Hepatocyte (in vitro differentiated cells): Measurements from ENCODE around the gene CHI3L2. TPM values are rescaled to one million over a fixed set of nuclear protein-coding genes. Genes with fewer than 3 reads are reported as not detected.

Experiments used
- DNase-seq: peaks from one replicate; pipeline ENCODE4 v3.0.0-alpha.2; 2016; ENCODE audit warnings: low spot score
- H2AFZ ChIP-seq: fragments of 200-600 bp; sonication (generic); 2 replicates; pipeline ENCODE4 v1.6.0; 2016; ENCODE audit warnings: antibody characterized with exemption, mild to moderate bottlenecking
- H3K27ac ChIP-seq: fragments of 200-600 bp; sonication (generic); 2 replicates; pipeline ENCODE4 v1.5.1; 2016; ENCODE audit warnings: mild to moderate bottlenecking
- H3K27me3 ChIP-seq: fragments of 200-600 bp; sonication (generic); 2 replicates; pipeline ENCODE4 v1.6.1; 2016
- H3K36me3 ChIP-seq: fragments of 200-600 bp; sonication (generic); replicated peaks from 2 replicates; pipeline ENCODE4 v1.5.1; 2016; ENCODE audit warnings: low read depth; ENCODE audit not compliant: insufficient read depth
- H3K4me1 ChIP-seq: fragments of 200-600 bp; sonication (generic); 2 replicates; pipeline ENCODE4 v1.5.1; 2016; ENCODE audit warnings: mild to moderate bottlenecking, moderate library complexity; ENCODE audit not compliant: insufficient read depth
- H3K4me2 ChIP-seq: fragments of 200-600 bp; sonication (generic); 2 replicates; pipeline ENCODE4 v1.6.0; 2016
- H3K4me3 ChIP-seq: fragments of 200-600 bp; sonication (generic); 2 replicates; pipeline ENCODE4 v1.5.1; 2016; ENCODE audit warnings: mild to moderate bottlenecking
- H3K79me2 ChIP-seq: fragments of 200-600 bp; sonication (generic); 2 replicates; pipeline ENCODE4 v1.6.0; 2017; ENCODE audit warnings: mild to moderate bottlenecking
- H3K9me2 ChIP-seq: fragments of 200-600 bp; sonication (generic); replicated peaks from 2 replicates; pipeline ENCODE4 v1.6.0; 2017; ENCODE audit warnings: mild to moderate bottlenecking; ENCODE audit not compliant: insufficient read depth
- H3K9me3 ChIP-seq: fragments of 200-600 bp; sonication (generic); 2 replicates; pipeline ENCODE4 v1.5.1; 2016; ENCODE audit warnings: low read depth, mild to moderate bottlenecking
- H4K20me1 ChIP-seq: fragments of 200-600 bp; sonication (generic); 2 replicates; pipeline ENCODE4 v1.6.0; 2016; ENCODE audit warnings: mild to moderate bottlenecking; ENCODE audit not compliant: insufficient read depth, poor library complexity, severe bottlenecking
- EZH2 ChIP-seq: fragments of 200-600 bp; sonication (generic); IDR thresholded peaks from 2 replicates; pipeline ENCODE4 v1.6.1; 2016; ENCODE audit warnings: antibody characterized with exemption, mild to moderate bottlenecking, borderline replicate concordance
- EZH2phosphoT487 ChIP-seq: fragments of 200-600 bp; sonication (generic); IDR thresholded peaks from one replicate; pipeline ENCODE4 v1.6.1; 2018; ENCODE audit warnings: antibody characterized with exemption, mild to moderate bottlenecking, low read depth, moderate library complexity; ENCODE audit not compliant: unreplicated experiment, severe bottlenecking
- WGBS: methylation state at CpG from one replicate; pipeline ENCODE4 v1.1.6; 2016; ENCODE audit warnings: low lambda C conversion rate; ENCODE audit errors: missing lambda C conversion rate; 5-methylcytosine and 5-hydroxymethylcytosine counted together
- polyA plus RNA-seq: library from polyadenylated mRNA; unstranded; fragments of >200 nt; fragmentation: Nextera tagmentation; extraction: Ambion mirVana; gene quantifications from 2 replicates; pipeline ENCODE4 v1.2.1, GENCODE V29; 2016
- total RNA-seq: library from RNA; depleted of rRNA; stranded (reverse); fragments of >200 nt; gene quantifications from 2 replicates; pipeline ENCODE4 v1.2.3, GENCODE V29; 2014
- TF ChIP-seq, protein P1 (sequence below): fragments of 200-600 bp; sonication (generic); IDR thresholded peaks from 2 replicates; pipeline ENCODE4 v1.5.1; 2016; ENCODE audit warnings: antibody characterized with exemption, mild to moderate bottlenecking; ENCODE audit not compliant: poor library complexity

CHI3L2 gene
- total and polyA plus RNA-seq, 2 experiments from 2014 or later = 0.24 to 5.7 TPM

DNA sequence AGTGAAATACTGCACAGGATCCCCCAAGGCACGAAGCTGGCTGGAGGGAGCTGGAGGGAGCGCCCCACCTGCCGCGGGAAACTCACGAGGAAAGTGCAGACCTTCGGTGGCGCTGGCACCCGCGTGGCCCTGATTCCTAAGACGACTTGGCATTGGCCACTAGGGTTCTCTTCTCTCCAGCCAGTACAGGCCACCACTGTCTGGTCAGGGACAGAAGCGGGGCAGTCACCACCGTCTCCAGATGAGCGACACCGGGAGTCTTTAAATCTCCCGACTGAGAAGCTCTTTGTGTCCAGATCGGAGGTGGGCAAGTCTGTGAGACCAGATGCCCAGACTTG, 43.9 kb downstream of the CHI3L2 start:
- no peaks in the 10 kb centered on the region for H3K27me3 ChIP-seq
- no peak overlapping the region for H3K27ac ChIP-seq
- no peak overlapping the region for H2AFZ ChIP-seq
- no peaks in the 10 kb centered on the region for H3K4me1 ChIP-seq
- TF ChIP-seq, protein P1, sequence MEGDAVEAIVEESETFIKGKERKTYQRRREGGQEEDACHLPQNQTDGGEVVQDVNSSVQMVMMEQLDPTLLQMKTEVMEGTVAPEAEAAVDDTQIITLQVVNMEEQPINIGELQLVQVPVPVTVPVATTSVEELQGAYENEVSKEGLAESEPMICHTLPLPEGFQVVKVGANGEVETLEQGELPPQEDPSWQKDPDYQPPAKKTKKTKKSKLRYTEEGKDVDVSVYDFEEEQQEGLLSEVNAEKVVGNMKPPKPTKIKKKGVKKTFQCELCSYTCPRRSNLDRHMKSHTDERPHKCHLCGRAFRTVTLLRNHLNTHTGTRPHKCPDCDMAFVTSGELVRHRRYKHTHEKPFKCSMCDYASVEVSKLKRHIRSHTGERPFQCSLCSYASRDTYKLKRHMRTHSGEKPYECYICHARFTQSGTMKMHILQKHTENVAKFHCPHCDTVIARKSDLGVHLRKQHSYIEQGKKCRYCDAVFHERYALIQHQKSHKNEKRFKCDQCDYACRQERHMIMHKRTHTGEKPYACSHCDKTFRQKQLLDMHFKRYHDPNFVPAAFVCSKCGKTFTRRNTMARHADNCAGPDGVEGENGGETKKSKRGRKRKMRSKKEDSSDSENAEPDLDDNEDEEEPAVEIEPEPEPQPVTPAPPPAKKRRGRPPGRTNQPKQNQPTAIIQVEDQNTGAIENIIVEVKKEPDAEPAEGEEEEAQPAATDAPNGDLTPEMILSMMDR = no peak
- TF ChIP-seq EZH2phosphoT487 = no peak
- no peak for TF ChIP-seq EZH2
- no peaks in the 10 kb centered on the region for H3K9me3 ChIP-seq
- no peaks in the 10 kb centered on the region for H3K36me3 ChIP-seq
- 82% methylated on average over 16 of the region's 16 CpGs for WGBS
- H3K4me3 ChIP-seq = no peak overlapping the region
- H3K9me2 ChIP-seq = no peaks in the 10 kb centered on the region
- no peak overlapping the region for H3K4me2 ChIP-seq
- no peaks in the 10 kb centered on the region for H4K20me1 ChIP-seq
- no peak for DNase-seq
- H3K79me2 ChIP-seq = no peaks in the 10 kb centered on the region

DNA sequence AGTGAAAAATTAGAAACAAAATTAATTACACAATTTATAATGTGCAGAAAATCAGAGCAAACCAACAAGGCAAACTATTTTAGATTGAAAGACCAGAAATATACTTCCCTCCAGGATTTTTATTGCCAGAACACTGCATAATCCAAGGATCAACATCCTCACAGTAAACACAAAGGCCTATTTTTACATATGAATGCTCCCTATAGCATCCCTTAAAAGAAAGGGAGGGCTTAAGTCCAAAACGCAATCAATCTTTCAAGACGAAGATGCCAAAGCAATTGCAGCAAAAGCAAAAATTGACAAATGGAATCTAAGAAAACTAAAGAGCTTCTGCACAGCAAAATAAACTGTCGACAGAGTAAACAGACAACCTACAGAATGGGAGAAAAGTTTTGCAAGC, 44.6 kb downstream of the CHI3L2 start:
- H3K4me1 ChIP-seq = no peaks in the 10 kb centered on the region
- no peaks in the 10 kb centered on the region for H3K27me3 ChIP-seq
- no peak overlapping the region for H3K4me3 ChIP-seq
- no peak for TF ChIP-seq EZH2
- TF ChIP-seq EZH2phosphoT487 = no peak
- TF ChIP-seq, protein P1 = no peak
- no peaks in the 10 kb centered on the region for H4K20me1 ChIP-seq
- H3K27ac ChIP-seq = no peak overlapping the region
- no peak overlapping the region for H3K4me2 ChIP-seq
- H2AFZ ChIP-seq = no peak overlapping the region
- WGBS = 70% methylated on average over 3 of the region's 3 CpGs
- no peaks in the 10 kb centered on the region for H3K9me2 ChIP-seq
- H3K79me2 ChIP-seq = no peaks in the 10 kb centered on the region
- no peaks in the 10 kb centered on the region for H3K36me3 ChIP-seq
- H3K9me3 ChIP-seq = no peaks in the 10 kb centered on the region
- DNase-seq = no peak

DNA sequence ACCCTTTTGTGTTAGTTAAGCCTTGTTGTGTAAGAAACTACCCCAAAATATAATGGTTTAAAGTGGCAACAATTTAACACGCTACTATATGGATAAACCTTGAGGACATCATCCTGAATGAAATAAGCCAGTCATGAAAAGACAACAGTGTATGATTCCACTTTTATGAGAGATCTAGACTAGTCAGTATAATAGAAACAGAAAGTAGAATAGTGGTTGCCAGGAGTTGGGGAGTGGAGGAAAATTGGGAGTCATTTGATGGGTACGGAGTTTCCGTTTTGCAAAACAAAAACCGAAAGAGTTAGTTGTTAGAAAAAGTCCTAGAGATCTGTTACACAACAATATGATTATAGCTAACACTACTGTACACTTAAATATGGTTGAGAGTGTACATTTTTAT, 47.1 kb downstream of the CHI3L2 start:
- no peak for DNase-seq
- no peaks in the 10 kb centered on the region for H3K27me3 ChIP-seq
- no peaks in the 10 kb centered on the region for H3K9me3 ChIP-seq
- no peak overlapping the region for H2AFZ ChIP-seq
- WGBS = 93% methylated on average over 4 of the region's 4 CpGs
- no peaks in the 10 kb centered on the region for H3K4me1 ChIP-seq
- TF ChIP-seq EZH2phosphoT487 (no peak), EZH2 (no peak)
- TF ChIP-seq, protein P1 = no peak
- H3K9me2 ChIP-seq = no peaks in the 10 kb centered on the region
- H3K36me3 ChIP-seq = no peaks in the 10 kb centered on the region
- H3K4me2 ChIP-seq = no peak overlapping the region
- no peaks in the 10 kb centered on the region for H4K20me1 ChIP-seq
- no peak overlapping the region for H3K4me3 ChIP-seq
- no peaks in the 10 kb centered on the region for H3K79me2 ChIP-seq
- no peak overlapping the region for H3K27ac ChIP-seq

DNA sequence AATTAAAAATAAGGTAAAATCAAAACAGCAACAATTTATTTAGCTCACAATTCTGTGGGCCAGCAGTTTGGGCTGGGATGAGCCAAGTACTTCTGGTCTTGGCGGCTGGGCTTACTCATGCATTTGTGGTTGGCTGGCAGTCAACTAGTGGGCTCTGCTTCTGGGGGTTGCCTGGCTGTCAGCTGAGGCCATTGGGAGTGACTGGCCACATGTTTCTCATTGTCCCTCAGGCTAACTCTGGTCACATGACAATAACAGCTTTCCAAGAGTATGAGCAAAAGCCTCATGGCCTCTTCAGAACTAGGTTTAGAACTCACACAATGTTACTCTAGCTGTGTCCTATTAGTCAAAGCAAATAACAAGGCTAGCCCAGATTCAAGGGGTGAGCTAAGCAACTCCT, 47.6 kb downstream of the CHI3L2 start:
- DNase-seq = peak; percentile 10
- H3K27me3 ChIP-seq = no peaks in the 10 kb centered on the region
- no peak overlapping the region for H3K27ac ChIP-seq
- no peak overlapping the region for H3K4me3 ChIP-seq
- no peak overlapping the region for H2AFZ ChIP-seq
- no peak overlapping the region for H3K4me2 ChIP-seq
- H3K9me2 ChIP-seq = no peaks in the 10 kb centered on the region
- H3K36me3 ChIP-seq = no peaks in the 10 kb centered on the region
- no peaks in the 10 kb centered on the region for H4K20me1 ChIP-seq
- H3K79me2 ChIP-seq = no peaks in the 10 kb centered on the region
- WGBS = 84% methylated on average over 1 of the region's 1 CpG
- TF ChIP-seq, protein P1 = no peak
- TF ChIP-seq EZH2 (no peak), EZH2phosphoT487 (no peak)
- H3K9me3 ChIP-seq = no peaks in the 10 kb centered on the region
- H3K4me1 ChIP-seq = no peaks in the 10 kb centered on the region
